SW 1271 (cell line): ENCODE results near the gene ZBP1.

ENCODE experiments used
- DNase-seq, 2 experiments: peaks; one replicate each; lab custom pipeline; 2025; lab: John Stamatoyannopoulos, UW

ZBP1 gene

GRCh38 chr20:57658833-57659516 is 38.7 kb upstream of the ZBP1 start:
- DNase-seq, result no peak

- no peak for DNase-seq
These were observed 38.2 kb upstream of the ZBP1 start for GRCh38 chr20:57658447-57658832.

- DNase-seq, result no peak
These were observed 37.6 kb upstream of the ZBP1 start for GRCh38 chr20:57657535-57658446.

- DNase-seq, result no peak
These were observed 36.8 kb upstream of the ZBP1 start for GRCh38 chr20:57656821-57657534.

GRCh38 chr20:57656252-57656820 is 36.1 kb upstream of the ZBP1 start:
- no peak for DNase-seq

GRCh38 chr20:57655809-57656155 is 35.6 kb upstream of the ZBP1 start:
- DNase-seq, result no peak

GRCh38 chr20:57654998-57655808 is 35.0 kb upstream of the ZBP1 start:
- DNase-seq, result no peak

GRCh38 chr20:57654363-57654997 is 34.3 kb upstream of the ZBP1 start:
- DNase-seq, result peak in 1 of 2 experiments; percentile 55

GRCh38 chr20:57653910-57654309 is 33.7 kb upstream of the ZBP1 start:
- DNase-seq, result no peak

- DNase-seq, result no peak
These were observed 33.3 kb upstream of the ZBP1 start for GRCh38 chr20:57653546-57653900.

GRCh38 chr20:57652606-57653545 is 32.6 kb upstream of the ZBP1 start:
- no peak for DNase-seq

GRCh38 chr20:57651881-57652605 is 31.8 kb upstream of the ZBP1 start:
- DNase-seq, result no peak

GRCh38 chr20:57650756-57651483 is 30.7 kb upstream of the ZBP1 start:
- DNase-seq, result no peak

GRCh38 chr20:57650266-57650665 is 30.0 kb upstream of the ZBP1 start:
- no peak for DNase-seq

GRCh38 chr20:57649617-57650015 is 29.4 kb upstream of the ZBP1 start:
- DNase-seq, result no peak

- DNase-seq, result no peak
These were observed 28.8 kb upstream of the ZBP1 start for GRCh38 chr20:57648878-57649616.

- no peak for DNase-seq
These were observed 27.9 kb upstream of the ZBP1 start for GRCh38 chr20:57647933-57648785.
